Measurements from ENCODE around the gene KRTAP3-3.

DNA sequence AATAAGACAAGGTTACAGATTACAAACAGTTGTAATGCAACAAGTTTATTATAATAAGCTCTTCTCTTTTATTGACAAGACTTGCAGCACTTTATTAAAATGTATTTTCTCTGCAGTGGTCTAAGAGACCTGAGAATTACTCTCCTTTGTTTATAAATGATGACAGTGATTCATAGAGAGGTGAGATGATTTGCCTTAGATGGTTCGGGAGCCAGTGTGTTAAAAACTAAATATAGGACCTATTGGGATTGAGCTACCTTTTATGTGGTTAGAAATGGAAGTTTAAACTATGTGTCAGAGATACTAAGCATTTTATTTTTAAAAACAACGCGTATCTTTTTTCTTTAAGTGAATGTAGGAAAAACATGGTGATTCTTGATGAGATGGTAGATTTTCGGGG lies 2.9 kb upstream of the KRTAP3-3 start:
- TF ChIP-seq, protein P1, sequence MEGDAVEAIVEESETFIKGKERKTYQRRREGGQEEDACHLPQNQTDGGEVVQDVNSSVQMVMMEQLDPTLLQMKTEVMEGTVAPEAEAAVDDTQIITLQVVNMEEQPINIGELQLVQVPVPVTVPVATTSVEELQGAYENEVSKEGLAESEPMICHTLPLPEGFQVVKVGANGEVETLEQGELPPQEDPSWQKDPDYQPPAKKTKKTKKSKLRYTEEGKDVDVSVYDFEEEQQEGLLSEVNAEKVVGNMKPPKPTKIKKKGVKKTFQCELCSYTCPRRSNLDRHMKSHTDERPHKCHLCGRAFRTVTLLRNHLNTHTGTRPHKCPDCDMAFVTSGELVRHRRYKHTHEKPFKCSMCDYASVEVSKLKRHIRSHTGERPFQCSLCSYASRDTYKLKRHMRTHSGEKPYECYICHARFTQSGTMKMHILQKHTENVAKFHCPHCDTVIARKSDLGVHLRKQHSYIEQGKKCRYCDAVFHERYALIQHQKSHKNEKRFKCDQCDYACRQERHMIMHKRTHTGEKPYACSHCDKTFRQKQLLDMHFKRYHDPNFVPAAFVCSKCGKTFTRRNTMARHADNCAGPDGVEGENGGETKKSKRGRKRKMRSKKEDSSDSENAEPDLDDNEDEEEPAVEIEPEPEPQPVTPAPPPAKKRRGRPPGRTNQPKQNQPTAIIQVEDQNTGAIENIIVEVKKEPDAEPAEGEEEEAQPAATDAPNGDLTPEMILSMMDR (IDR thresholded peaks at IDR 0.05), result no peak
- TF ChIP-seq POLR2A (IDR thresholded peaks at IDR 0.05) (no peak), POLR2AphosphoS5 (IDR thresholded peaks at IDR 0.05) (no peak)

Data from breast epithelium (tissue), 3 donors.